Measurements from ENCODE around the gene INPP1. TPM values are rescaled to one million over a fixed set of nuclear protein-coding genes. Genes with fewer than 3 reads are reported as not detected.
"Not testable (repeated sequence)": the region's sequence is repeated elsewhere in the genome, so short reads cannot be mapped to it uniquely, and the experiment has no call there.

Gene INPP1
- total RNA-seq, 1 donor from 2014 or later: 15.4 TPM

GRCh38 chr2:190357600-190357999, 14.2 kb downstream of the INPP1 start:
- Mint-ChIP-seq H3K27me3 (no peaks in the 10 kb centered on the region), H3K36me3 (ENCODE audit: insufficient read depth) (no peaks in the 10 kb centered on the region), H3K9me3 (ENCODE audit: low read depth) (no peaks in the 10 kb centered on the region), H3K27ac (no peak overlapping the region), H3K4me3 (ENCODE audit: low read depth) (no peak overlapping the region), H3K4me1 (ENCODE audit: low read depth) (peaks cover 35% of the 10 kb centered on the region)
- DNase-seq (ENCODE audit: low spot score, unreplicated experiment): no peak
- no peak for TF ChIP-seq CTCF (IDR thresholded peaks at IDR 0.05; ENCODE audit: unreplicated experiment)

DNA sequence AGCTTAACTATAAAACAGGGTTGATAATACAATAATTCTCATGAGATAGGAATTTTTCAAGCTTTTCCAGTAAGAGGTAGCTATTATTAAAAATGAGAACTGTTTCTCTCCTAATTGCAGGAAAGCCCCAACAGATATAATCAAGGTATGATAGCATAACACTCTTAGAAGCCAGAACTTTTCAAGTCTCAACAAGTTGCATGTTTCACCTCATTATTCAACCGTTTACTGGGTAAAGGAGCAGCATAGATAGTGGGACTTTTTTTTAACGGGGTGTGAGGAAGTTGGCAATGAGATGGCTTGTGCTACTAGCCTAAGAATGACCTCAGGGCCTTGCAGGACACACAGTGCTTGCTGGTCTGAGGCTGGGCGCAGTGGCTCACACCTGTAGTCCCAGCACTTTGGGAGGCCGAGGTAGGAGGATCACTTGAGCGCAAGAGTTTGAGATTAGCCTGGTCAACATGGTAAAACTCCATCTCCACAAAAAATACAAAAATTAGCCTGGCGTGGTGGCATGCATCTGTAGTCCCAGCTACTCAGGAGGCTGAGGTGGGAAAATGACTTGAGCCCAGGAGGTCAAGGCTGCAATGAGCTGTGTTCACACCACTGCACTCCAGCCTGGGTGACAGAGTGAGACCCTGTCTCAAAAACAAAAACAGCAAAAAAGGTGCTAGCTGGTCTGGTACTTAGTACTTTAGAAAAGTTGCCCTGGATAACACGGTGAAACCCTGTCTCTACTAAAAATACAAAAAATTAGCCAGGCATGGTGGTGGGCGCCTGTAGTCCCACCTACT, 15.5 kb downstream of the INPP1 start:
- H3K9me3 Mint-ChIP-seq (ENCODE audit: low read depth); H3K4me3 Mint-ChIP-seq (ENCODE audit: low read depth); H3K27me3 Mint-ChIP-seq; H3K27ac Mint-ChIP-seq; H3K36me3 Mint-ChIP-seq (ENCODE audit: insufficient read depth); DNase-seq (ENCODE audit: low spot score, unreplicated experiment): not testable (repeated sequence)
- H3K4me1 Mint-ChIP-seq (ENCODE audit: low read depth): peaks cover 25% of the 10 kb centered on the region

- H3K4me3 Mint-ChIP-seq (ENCODE audit: low read depth): no peak overlapping the region
- H3K27me3 Mint-ChIP-seq: no peaks in the 10 kb centered on the region
- no peaks in the 10 kb centered on the region for H3K9me3 Mint-ChIP-seq (ENCODE audit: low read depth)
- peaks cover 16% of the 10 kb centered on the region for H3K4me1 Mint-ChIP-seq (ENCODE audit: low read depth)
- no peak for DNase-seq (ENCODE audit: low spot score, unreplicated experiment)
- TF ChIP-seq CTCF (IDR thresholded peaks at IDR 0.05; ENCODE audit: unreplicated experiment): no peak
- H3K36me3 Mint-ChIP-seq (ENCODE audit: insufficient read depth): no peaks in the 10 kb centered on the region
- no peak overlapping the region for H3K27ac Mint-ChIP-seq
These were observed 17.2 kb downstream of the INPP1 start for GRCh38 chr2:190360561-190360960.

GRCh38 chr2:190360965-190361364, 17.6 kb downstream of the INPP1 start:
- no peak overlapping the region for H3K4me3 Mint-ChIP-seq (ENCODE audit: low read depth)
- no peak for DNase-seq (ENCODE audit: low spot score, unreplicated experiment)
- no peaks in the 10 kb centered on the region for H3K9me3 Mint-ChIP-seq (ENCODE audit: low read depth)
- no peak for TF ChIP-seq CTCF (IDR thresholded peaks at IDR 0.05; ENCODE audit: unreplicated experiment)
- peaks cover 15% of the 10 kb centered on the region for H3K4me1 Mint-ChIP-seq (ENCODE audit: low read depth)
- no peaks in the 10 kb centered on the region for H3K36me3 Mint-ChIP-seq (ENCODE audit: insufficient read depth)
- no peaks in the 10 kb centered on the region for H3K27me3 Mint-ChIP-seq
- no peak overlapping the region for H3K27ac Mint-ChIP-seq

DNA sequence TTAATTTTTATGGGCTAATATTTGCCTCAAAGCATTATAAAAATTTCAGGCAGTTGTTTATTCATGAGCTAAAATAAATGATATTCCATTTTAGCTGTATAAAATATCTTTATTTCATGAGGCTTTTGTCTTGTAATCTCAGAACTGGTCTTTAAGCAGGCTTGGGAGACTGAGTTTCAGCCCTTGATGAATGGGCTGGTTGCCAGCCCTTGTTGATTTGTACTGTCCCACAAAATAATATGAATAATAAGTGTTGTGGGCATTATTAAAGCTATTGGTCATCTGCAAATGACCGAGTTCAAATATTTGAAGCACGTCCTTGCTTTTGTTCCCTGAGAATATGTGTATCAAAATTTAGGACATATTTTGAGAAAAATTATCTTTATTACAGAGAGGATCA, 18.2 kb downstream of the INPP1 start:
- no peak overlapping the region for H3K27ac Mint-ChIP-seq
- no peak for TF ChIP-seq CTCF (IDR thresholded peaks at IDR 0.05; ENCODE audit: unreplicated experiment)
- no peak overlapping the region for H3K4me3 Mint-ChIP-seq (ENCODE audit: low read depth)
- H3K36me3 Mint-ChIP-seq (ENCODE audit: insufficient read depth): no peaks in the 10 kb centered on the region
- H3K4me1 Mint-ChIP-seq (ENCODE audit: low read depth): peaks cover 9% of the 10 kb centered on the region
- H3K27me3 Mint-ChIP-seq: no peaks in the 10 kb centered on the region
- H3K9me3 Mint-ChIP-seq (ENCODE audit: low read depth): no peaks in the 10 kb centered on the region
- no peak for DNase-seq (ENCODE audit: low spot score, unreplicated experiment)

DNA sequence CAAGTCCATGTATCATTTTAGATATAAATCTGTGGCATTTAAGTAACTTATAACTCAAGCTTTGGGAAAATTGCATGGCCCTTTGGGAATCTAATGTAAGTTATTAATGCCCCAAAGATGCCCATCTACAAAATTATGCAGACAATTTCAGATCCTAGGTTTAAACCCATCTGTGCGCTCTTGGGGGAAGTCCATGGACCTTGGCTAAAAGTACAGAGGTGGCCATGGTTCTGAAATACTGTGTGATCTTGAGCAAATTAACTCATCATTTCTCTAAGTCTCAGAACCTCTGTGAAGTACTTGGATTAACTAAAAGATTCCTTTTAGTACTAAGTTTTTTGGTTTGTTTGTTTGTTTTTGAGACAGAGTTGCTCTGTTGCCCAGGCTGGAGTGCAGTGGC, 19.5 kb downstream of the INPP1 start:
- no peak overlapping the region for H3K27ac Mint-ChIP-seq
- no peaks in the 10 kb centered on the region for H3K9me3 Mint-ChIP-seq (ENCODE audit: low read depth)
- H3K4me3 Mint-ChIP-seq (ENCODE audit: low read depth): no peak overlapping the region
- DNase-seq (ENCODE audit: low spot score, unreplicated experiment): no peak
- H3K4me1 Mint-ChIP-seq (ENCODE audit: low read depth): no peaks in the 10 kb centered on the region
- no peaks in the 10 kb centered on the region for H3K27me3 Mint-ChIP-seq
- peaks cover 1% of the 10 kb centered on the region for H3K36me3 Mint-ChIP-seq (ENCODE audit: insufficient read depth)
- TF ChIP-seq CTCF (IDR thresholded peaks at IDR 0.05; ENCODE audit: unreplicated experiment): no peak

Data from progenitor cell of endocrine pancreas (in vitro differentiated cells).